Measurements from ENCODE around the gene PPP1CC. TPM values are rescaled to one million over a fixed set of nuclear protein-coding genes. Genes with fewer than 3 reads are reported as not detected.
"Not testable (repeated sequence)": the region's sequence is repeated elsewhere in the genome, so short reads cannot be mapped to it uniquely, and the experiment has no call there.

PPP1CC gene
- total RNA-seq, 1 donor from 2014 or later = 193 TPM

DNA sequence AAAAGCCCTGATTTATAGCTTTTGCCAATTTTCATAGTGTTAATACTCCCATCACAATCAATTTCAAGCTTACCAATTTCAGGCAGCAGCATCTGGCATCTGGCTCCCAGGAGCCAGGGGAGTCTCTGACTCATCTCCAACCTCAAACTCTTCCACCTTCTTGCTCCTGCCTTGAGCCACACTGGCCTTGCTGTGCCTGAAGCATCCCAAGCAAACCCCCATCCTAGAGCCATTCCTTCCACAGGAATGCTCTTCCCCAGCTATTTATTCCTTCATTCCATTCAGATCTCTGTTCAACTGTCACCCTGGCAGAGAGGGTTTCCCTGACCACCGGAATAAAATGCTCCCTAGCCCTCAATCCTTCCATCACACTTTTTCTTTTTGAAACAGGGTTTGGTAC is 13.9 kb upstream of the PPP1CC start:
- intact Hi-C loops (cut with micrococcal nuclease) = no loop called here

- intact Hi-C loops (cut with micrococcal nuclease) = no loop called here
These were observed 11.6 kb upstream of the PPP1CC start for GRCh38 chr12:110754101-110754793.

DNA sequence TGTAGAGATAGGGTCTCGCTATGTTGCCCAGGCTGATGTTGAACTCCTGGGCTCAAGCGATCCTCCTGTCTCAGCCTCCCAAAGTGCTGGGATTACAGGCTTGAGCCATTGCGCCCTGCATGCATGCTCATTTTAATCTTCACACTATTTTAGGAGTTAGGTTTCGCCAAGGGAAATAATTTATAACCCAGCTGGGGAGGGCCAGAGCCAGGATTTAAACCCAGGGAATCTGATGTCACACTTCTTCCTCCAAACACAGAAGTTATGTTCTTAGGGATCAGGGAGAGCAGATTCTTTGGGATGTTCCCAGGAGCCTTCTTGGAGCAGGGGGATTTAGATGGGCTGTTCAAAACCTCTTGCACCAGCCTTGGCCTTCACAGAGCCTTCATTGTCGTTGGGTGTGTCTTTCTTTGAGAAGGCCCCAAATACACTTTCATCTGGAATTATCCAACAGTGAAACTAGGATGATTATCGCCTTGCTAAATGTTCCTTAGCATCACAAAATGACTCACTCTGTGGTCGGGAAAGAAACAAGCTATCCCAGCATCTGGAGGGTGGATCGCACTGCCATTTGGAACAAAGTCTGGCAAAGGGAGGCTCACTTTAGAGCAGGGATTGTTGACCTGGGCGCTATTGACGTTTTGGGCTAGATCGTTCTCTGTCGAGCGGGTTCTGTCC is 8.2 kb upstream of the PPP1CC start:
- intact Hi-C loops (cut with micrococcal nuclease) = no loop called here

DNA sequence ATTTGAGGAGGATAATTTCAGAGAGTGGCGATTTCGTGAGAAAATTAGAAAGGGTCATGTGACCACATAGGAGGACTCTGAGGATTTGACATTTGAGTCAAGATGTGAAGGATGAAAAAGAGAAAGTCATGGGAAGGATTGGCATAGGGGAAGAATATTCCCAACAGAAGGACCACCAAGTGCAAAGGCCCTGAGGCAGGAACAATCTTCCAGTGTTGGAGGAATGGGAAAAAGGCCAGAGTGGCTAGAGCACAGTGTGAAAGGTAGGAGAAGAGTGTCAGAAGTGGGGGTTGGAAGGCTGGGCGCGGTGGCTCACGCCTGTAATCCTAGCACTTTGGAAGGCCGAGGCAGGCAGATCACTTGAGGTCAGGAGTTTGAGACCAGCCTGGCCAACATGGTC is 3.9 kb upstream of the PPP1CC start:
- intact Hi-C loops (cut with micrococcal nuclease) = no loop called here

DNA sequence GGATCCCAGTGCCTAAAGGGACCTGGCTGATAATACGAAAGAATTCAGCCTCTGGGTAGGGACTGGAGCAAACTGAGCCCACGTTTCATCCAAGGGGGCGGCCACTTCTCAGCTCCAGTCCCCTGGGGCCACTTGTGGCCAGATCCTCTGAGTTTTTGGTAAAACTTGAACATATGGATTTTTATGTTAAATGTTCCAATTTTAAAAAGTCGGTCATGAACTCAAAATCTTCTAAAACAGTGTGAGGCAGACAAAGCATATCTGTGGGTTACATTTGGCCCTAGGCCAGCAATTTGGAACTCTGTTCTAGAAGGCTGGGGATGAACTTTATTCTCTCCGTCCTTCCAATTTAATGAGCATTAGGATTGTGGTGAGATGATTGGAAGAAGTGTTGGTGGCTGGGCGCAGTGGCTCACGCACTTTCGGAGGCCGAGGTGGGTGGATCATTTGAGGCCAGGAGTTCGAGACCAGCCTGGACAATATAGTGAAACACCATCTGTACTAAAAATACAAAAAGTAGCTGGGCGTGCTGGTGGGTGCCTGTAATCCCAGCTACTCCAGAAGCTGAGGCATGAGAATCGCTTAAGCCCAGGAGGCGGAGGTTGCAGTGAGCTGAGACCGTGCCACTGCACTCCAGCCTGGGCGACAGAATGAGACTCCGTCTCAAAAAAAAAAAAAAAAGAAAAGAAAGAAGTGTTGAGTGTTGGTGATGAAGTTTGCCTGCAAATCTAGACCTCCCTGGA is 3.0 kb upstream of the PPP1CC start:
- intact Hi-C loops (cut with micrococcal nuclease) = no loop called here

DNA sequence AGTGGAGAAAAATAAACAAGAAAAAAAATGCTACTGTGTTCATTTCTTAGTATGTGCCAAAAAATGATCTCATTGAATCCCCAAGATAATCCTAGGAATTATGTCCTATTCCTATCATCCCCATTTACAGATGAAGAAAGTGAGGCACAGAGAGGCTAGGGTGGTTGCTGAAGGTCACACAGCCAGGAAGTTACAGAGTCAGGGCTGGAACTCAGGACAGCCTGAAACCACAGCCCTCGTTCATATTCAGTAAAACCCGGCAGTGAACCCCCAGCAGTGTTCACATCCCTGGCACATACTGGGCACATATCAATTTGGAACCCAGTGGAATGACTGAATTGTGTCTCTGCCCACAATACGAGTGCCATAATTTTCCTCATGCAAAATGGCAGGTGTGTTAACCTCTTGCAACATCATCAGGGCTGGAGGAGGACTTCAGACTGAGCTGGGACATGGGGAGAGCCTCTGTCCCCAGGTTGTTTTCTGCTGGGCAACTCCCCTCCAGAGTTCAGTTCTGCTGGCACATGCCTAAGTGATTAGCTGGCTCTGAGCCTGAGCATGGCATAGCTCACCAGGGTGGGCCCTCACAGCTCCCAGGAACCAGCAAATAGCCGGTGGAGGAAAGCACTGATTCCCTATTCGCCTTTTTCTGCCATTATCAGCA is 2.0 kb upstream of the PPP1CC start:
- intact Hi-C loops (cut with micrococcal nuclease) = loop anchor here (5.0 kb wide), 3 partner anchors 313 to 622 kb away; partner anchors contain the start of genes ATP2A2 and IFT81

- intact Hi-C loops (cut with micrococcal nuclease) = loop anchor here (5.0 kb wide), 3 partner anchors 313 to 622 kb away; partner anchors contain the start of genes ATP2A2 and IFT81
These were observed 1.5 kb upstream of the PPP1CC start for GRCh38 chr12:110744151-110744571.

GRCh38 chr12:110743571-110744093 is 941 bp upstream of the PPP1CC start:
- intact Hi-C loops (cut with micrococcal nuclease) = loop anchor here (5.0 kb wide), 3 partner anchors 314 to 621 kb away; partner anchors contain the start of genes ATP2A2 and IFT81

- intact Hi-C loops (cut with micrococcal nuclease) = loop anchor here (1.0 to 5.0 kb wide), 4 partner anchors 34 to 620 kb away; partner anchors contain the start of genes ATP2A2 and IFT81
These were observed 484 bp downstream of the PPP1CC start for GRCh38 chr12:110742096-110742717.

DNA sequence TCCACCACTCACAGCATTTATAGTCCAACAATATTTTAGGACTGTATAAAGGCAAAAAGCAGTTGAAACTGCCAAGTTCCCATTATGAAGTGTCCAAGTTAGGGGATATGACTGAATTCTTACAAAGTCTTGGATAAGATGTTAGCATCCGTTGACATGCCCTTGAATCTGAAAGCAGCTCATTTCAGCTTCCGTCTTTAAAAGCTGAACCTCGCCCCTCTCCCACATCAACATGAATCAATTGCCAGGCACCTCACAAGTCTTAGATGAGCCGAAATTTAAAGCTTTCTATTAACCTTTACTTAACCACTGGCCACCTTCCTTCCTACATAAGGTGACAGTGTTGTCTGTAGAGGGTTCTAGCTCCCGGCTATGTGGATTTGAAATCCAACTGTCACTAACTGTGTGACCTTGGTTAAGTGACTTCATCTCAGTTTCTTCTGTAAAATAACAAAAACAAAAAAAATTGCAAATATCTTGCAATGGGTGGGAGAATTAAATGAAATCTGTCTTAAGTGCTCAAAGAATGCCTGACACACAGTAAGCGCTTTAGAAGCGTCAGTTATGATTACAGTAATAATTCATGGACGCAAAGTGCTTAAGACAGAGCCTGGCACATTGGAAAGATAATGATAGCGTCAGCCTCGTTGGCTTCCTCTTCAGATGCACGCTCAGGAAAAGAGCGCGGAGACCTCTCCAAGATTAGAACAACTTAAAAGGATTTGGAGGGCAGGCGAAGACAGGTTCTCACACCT is 1.2 kb downstream of the PPP1CC start:
- intact Hi-C loops (cut with micrococcal nuclease) = loop anchor here (1.0 to 5.0 kb wide), 7 partner anchors 35 to 619 kb away; partner anchors contain the start of genes ATP2A2, FAM216A, GPN3 and HVCN1

GRCh38 chr12:110739894-110740293 is 2.8 kb downstream of the PPP1CC start:
- intact Hi-C loops (cut with micrococcal nuclease) = loop anchor here (2.0 to 5.0 kb wide), 5 partner anchors 51 to 618 kb away; partner anchors contain the start of genes ATP2A2, FAM216A, GPN3 and HVCN1

- intact Hi-C loops (cut with micrococcal nuclease) = no loop called here
These were observed 3.2 kb downstream of the PPP1CC start for GRCh38 chr12:110739488-110739887.

GRCh38 chr12:110737532-110737931 is 5.2 kb downstream of the PPP1CC start:
- intact Hi-C loops (cut with micrococcal nuclease) = no loop called here

DNA sequence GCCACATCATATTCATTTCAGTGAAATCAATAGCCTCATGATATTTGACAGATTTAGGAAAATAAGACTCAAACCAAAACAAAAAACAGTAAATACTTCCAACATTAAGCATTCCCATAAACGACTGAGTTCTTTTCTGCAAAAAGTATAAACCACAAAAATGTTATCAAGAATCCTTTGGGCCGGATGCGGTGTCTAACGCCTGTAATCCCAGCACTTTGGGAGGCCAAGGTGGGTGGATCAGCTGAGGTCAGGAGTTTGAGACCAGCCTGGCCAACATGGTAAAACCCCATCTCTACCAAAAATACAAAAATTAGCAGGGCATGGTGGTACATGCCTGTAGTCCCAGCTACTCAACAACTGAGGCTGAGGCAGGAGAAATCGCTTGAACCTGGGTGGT is 5.7 kb downstream of the PPP1CC start:
- intact Hi-C loops (cut with micrococcal nuclease) = not testable (repeated sequence)

GRCh38 chr12:110733900-110734299 is 8.8 kb downstream of the PPP1CC start:
- intact Hi-C loops (cut with micrococcal nuclease) = no loop called here

DNA sequence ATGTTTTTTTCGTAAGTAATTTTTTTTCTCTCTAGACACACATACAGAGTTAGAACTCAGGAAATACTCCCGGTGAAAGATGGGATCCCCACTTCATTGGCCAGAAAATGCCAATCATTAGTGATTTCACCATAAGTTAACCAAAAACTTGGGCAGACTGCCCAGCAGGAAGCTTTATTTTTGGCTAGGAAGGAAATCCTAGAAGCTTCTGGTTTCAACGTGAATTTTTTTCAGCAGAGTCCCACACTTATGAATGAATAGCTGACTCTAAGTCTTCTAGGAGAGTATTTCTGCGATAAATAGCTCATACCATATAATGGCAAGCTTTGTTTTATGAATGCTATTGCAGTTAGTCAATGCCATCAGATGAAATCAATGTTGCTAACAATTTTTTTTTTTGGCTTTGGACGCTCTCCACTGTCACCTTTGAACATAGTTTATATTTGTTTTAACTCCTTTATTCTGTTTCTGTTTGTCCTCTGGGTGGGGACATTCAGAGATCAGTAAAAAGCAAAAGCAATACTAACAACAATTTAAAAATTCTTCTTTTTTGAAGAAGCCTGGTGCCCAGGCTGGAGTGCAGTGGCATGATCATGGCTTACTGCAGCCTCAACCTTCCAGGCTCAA is 9.5 kb downstream of the PPP1CC start:
- intact Hi-C loops (cut with micrococcal nuclease) = no loop called here

GRCh38 chr12:110732572-110732971 is 10.1 kb downstream of the PPP1CC start:
- intact Hi-C loops (cut with micrococcal nuclease) = no loop called here

GRCh38 chr12:110731479-110731878 is 11.2 kb downstream of the PPP1CC start:
- intact Hi-C loops (cut with micrococcal nuclease) = no loop called here

DNA sequence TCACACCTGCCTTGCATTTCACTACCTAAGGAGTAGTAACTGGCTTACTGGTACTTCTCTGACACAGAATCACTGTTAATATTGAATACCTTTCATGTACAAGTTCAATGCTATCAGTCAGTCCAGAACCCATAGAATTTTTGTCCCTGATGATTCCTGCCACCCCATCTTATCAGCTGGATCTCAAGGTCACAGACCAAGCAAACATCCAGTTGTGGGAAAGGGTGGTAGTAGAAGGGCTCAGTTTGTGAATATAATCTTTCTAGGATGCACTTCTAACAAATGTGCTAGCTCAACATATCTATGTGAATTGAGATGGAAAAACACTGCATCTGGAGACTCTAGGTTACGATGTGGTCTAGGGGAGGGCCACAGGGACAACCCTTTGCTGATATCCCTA is 14.1 kb downstream of the PPP1CC start:
- intact Hi-C loops (cut with micrococcal nuclease) = no loop called here

Measured in T-helper 2 cell treated with Interferon-gamma antibody and Interleukin-4, amounts not matched to agents 100 ng/mL and 5 ng/mL, for 36 hours (primary cell).